ENCODE results near the gene VIM.
"Not testable (repeated sequence)": the region's sequence is repeated elsewhere in the genome, so short reads cannot be mapped to it uniquely, and the experiment has no call there.

The VIM gene

GRCh38 chr10:17233286-17233991 is 5.4 kb downstream of the VIM start:
- peak; percentile 42 to 67 for DNase-seq

GRCh38 chr10:17234431-17234945 is 6.4 kb downstream of the VIM start:
- DNase-seq, result peak in 1 of 2 donors; percentile 37

- DNase-seq, result peak; percentile 14 to 55
Measured at GRCh38 chr10:17235136-17235535, 7.1 kb downstream of the VIM start.

- DNase-seq, result peak; percentile 34 to 56
Measured at GRCh38 chr10:17236468-17237148, 8.6 kb downstream of the VIM start.

GRCh38 chr10:17237149-17237527 is 9.1 kb downstream of the VIM start:
- peak in 1 of 2 donors; percentile 36 for DNase-seq

- DNase-seq, result no peak
Measured at GRCh38 chr10:17237915-17238444, 9.9 kb downstream of the VIM start.

GRCh38 chr10:17238445-17239291 is 10.6 kb downstream of the VIM start:
- DNase-seq, result peak; percentile 89 to 95

GRCh38 chr10:17239345-17240085 is 11.5 kb downstream of the VIM start:
- peak; percentile 74 to 79 for DNase-seq

- peak; percentile 51 to 53 for DNase-seq
Measured at GRCh38 chr10:17240096-17240495, 12.1 kb downstream of the VIM start.

- DNase-seq, result peak; percentile 61 to 69
Measured at GRCh38 chr10:17240616-17241015, 12.6 kb downstream of the VIM start.

- no peak for DNase-seq
Measured at GRCh38 chr10:17241611-17242333, 13.7 kb downstream of the VIM start.

- DNase-seq, result no peak
Measured at GRCh38 chr10:17244700-17245365, 16.8 kb downstream of the VIM start.

GRCh38 chr10:17247210-17247609 is 19.2 kb downstream of the VIM start:
- no peak for DNase-seq

GRCh38 chr10:17248964-17249363 is 20.9 kb downstream of the VIM start:
- DNase-seq, result no peak

GRCh38 chr10:17249820-17250219 is 21.8 kb downstream of the VIM start:
- no peak for DNase-seq

- DNase-seq, result no peak
Measured at GRCh38 chr10:17250736-17251135, 22.7 kb downstream of the VIM start.

GRCh38 chr10:17254543-17255050 is 26.6 kb downstream of the VIM start:
- DNase-seq, result not testable (repeated sequence)

- DNase-seq, result peak; percentile 13 to 18
Measured at GRCh38 chr10:17255512-17255911, 27.5 kb downstream of the VIM start.

- DNase-seq, result no peak
Measured at GRCh38 chr10:17256051-17256450, 28.0 kb downstream of the VIM start.

GRCh38 chr10:17256627-17257026 is 28.6 kb downstream of the VIM start:
- DNase-seq, result no peak

All from inflammatory macrophage treated with lipopolysaccharide for 1 hour (primary cell).